CD4-positive, alpha-beta T cell (primary cell): ENCODE data around the gene ZBTB49. TPM values are rescaled to one million over a fixed set of nuclear protein-coding genes. Genes with fewer than 3 reads are reported as not detected.

ENCODE experiments used
- ATAC-seq: fragments of 200-7000 bp; cut with Tn5 transposase; one replicate; pipeline ENCODE4 v1.10.0; 2022; ENCODE audit warnings: mild to moderate bottlenecking; ENCODE audit not compliant: poor library complexity
- CTCF ChIA-PET: fragments of 350-600 bp; sonication (Branson Sonifier 250); formaldehyde crosslinking; loops from one replicate; lab custom pipeline; 2021; ENCODE audit warnings: antibody characterized with exemption, inconsistent platforms; lab: Charles Lee
- POLR2A ChIA-PET: fragments of 350-600 bp; sonication (Branson Sonifier 250); formaldehyde crosslinking; loops from one replicate; lab custom pipeline; 2021; ENCODE audit warnings: antibody characterized with exemption, inconsistent platforms; lab: Charles Lee
- DNase-seq, 14 experiments: peaks; one replicate each; pipeline ENCODE4 v3.0.0-alpha.2; 2013 to 2020; ENCODE audit warnings: mixed read lengths in 2 of 14
- H3K27ac ChIP-seq, 2 donors: one replicate each; pipeline versions ENCODE4 v1.5.1 to v1.7.0; 2013; ENCODE audit warnings: low read length in 2 of 2, low read depth in 1 of 2, mild to moderate bottlenecking in 1 of 2
- H3K27me3 ChIP-seq, 2 experiments: 1 replicate in 1 of 2; 2 replicates in 1 of 2; pipeline versions ENCODE4 v1.6.1 to v1.7.0; 2013; ENCODE audit warnings: low read length in 2 of 2, control low read depth in 1 of 2, mild to moderate bottlenecking in 1 of 2, moderate library complexity in 1 of 2; ENCODE audit not compliant: insufficient read depth in 2 of 2, control insufficient read depth in 1 of 2
- H3K36me3 ChIP-seq: one replicate; pipeline ENCODE4 v1.6.1; 2013; ENCODE audit warnings: low read length, control low read depth; ENCODE audit not compliant: insufficient read depth
- H3K4me1 ChIP-seq: one replicate; pipeline ENCODE4 v1.6.1; 2013; ENCODE audit warnings: low read length, control low read depth; ENCODE audit not compliant: insufficient read depth
- H3K4me3 ChIP-seq: one replicate; pipeline ENCODE4 v1.5.1; 2013; ENCODE audit warnings: mild to moderate bottlenecking, low read length, moderate library complexity
- H3K9me3 ChIP-seq, 2 experiments: 1 replicate in 1 of 2; 2 replicates in 1 of 2; pipeline versions ENCODE4 v1.6.1 to v1.7.0; 2013; ENCODE audit warnings: low read length in 2 of 2, mild to moderate bottlenecking in 2 of 2, control low read depth in 1 of 2, moderate library complexity in 1 of 2; ENCODE audit not compliant: control insufficient read depth in 1 of 2, insufficient read depth in 1 of 2
- H3K27ac Mint-ChIP-seq: one replicate; pipeline ENCODE4 v1.8.0; 2020; ENCODE audit warnings: mixed read lengths
- H3K27me3 Mint-ChIP-seq: one replicate; pipeline ENCODE4 v1.8.0; 2021; ENCODE audit warnings: mixed read lengths
- H3K36me3 Mint-ChIP-seq: one replicate; pipeline ENCODE4 v1.8.0; 2021; ENCODE audit warnings: low read depth, mixed read lengths
- H3K4me1 Mint-ChIP-seq: one replicate; pipeline ENCODE4 v1.8.0; 2021; ENCODE audit warnings: low read depth, mixed read lengths
- H3K4me3 Mint-ChIP-seq: one replicate; pipeline ENCODE4 v1.8.0; 2020; ENCODE audit warnings: mild to moderate bottlenecking, mixed read lengths
- H3K9me3 Mint-ChIP-seq: one replicate; pipeline ENCODE4 v1.8.0; 2020; ENCODE audit warnings: mixed read lengths
- intact Hi-C, 2 experiments: fragments of 100-400 bp; cut with DNase I in 1 of 2; cut with micrococcal nuclease in 1 of 2; formaldehyde crosslinking; loops; one replicate each; pipeline versions ENCODE4 v1.15.1 to v1.9.0; 2023 to 2025; cut with DNase I, micrococcal nuclease
- total RNA-seq, 174 experiments: library from RNA in 2 of 174; stranded (reverse) in 2 of 174; gene quantifications; one replicate each; pipeline ENCODE4 v1.2.3 and lab custom pipeline; 2021 to 2026
- TF ChIP-seq, protein P1 (sequence below): fragments of 200-600 bp; IDR thresholded peaks from one replicate; pipeline ENCODE4 v1.8.0; 2022; ENCODE audit warnings: antibody characterized with exemption, mild to moderate bottlenecking

ZBTB49 gene
- total RNA-seq, 2 experiments from 2014 or later: 6.6 to 8.8 TPM

- no peaks in the 10 kb centered on the region for H3K4me1 Mint-ChIP-seq
- H3K9me3 ChIP-seq: peaks cover 0 to 6% of the 10 kb centered on the region in 2 experiments
- TF ChIP-seq, protein P1, sequence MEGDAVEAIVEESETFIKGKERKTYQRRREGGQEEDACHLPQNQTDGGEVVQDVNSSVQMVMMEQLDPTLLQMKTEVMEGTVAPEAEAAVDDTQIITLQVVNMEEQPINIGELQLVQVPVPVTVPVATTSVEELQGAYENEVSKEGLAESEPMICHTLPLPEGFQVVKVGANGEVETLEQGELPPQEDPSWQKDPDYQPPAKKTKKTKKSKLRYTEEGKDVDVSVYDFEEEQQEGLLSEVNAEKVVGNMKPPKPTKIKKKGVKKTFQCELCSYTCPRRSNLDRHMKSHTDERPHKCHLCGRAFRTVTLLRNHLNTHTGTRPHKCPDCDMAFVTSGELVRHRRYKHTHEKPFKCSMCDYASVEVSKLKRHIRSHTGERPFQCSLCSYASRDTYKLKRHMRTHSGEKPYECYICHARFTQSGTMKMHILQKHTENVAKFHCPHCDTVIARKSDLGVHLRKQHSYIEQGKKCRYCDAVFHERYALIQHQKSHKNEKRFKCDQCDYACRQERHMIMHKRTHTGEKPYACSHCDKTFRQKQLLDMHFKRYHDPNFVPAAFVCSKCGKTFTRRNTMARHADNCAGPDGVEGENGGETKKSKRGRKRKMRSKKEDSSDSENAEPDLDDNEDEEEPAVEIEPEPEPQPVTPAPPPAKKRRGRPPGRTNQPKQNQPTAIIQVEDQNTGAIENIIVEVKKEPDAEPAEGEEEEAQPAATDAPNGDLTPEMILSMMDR: no peak
- no peak overlapping the region for H3K4me3 Mint-ChIP-seq
- no peaks in the 10 kb centered on the region for H3K4me1 ChIP-seq
- H3K27me3 ChIP-seq: no peaks in the 10 kb centered on the region
- H3K27ac ChIP-seq: no peak overlapping the region
- H3K4me3 ChIP-seq: no peak overlapping the region
- ChIA-PET POLR2A (no interaction called here), CTCF (no interaction called here)
- intact Hi-C loops: loop anchor here in 1 of 2 experiments (10.0 kb wide), 1 partner anchor 886 kb away; no protein-coding TSS in a partner anchor
- no peaks in the 10 kb centered on the region for H3K27me3 Mint-ChIP-seq
- no peaks in the 10 kb centered on the region for H3K36me3 Mint-ChIP-seq
- H3K36me3 ChIP-seq: no peaks in the 10 kb centered on the region
- H3K27ac Mint-ChIP-seq: no peak overlapping the region
- H3K9me3 Mint-ChIP-seq: peaks cover 2% of the 10 kb centered on the region
- ATAC-seq (no peak), DNase-seq (no peak)
Observed at GRCh38 chr4:4368809-4369580, 78.9 kb downstream of the ZBTB49 start.

Other genes starting within 250 kb of the ZBTB49 start
- gene OTOP1, start 63.3 kb upstream of the ZBTB49 start, total RNA-seq: not detected
- 1 to 10 TPM; 6.0 to 6.9 TPM for gene TMEM128, start 42.0 kb upstream of the ZBTB49 start, total RNA-seq
- gene LYAR, start 97 bp upstream of the ZBTB49 start, total RNA-seq: 10 to 100 TPM; 13.8 to 13.9 TPM
- gene NSG1, start 96.9 kb downstream of the ZBTB49 start, total RNA-seq: 10 to 100 TPM; 10.3 to 10.4 TPM